GM19193 (cell line): ENCODE data around the gene OTUD3.

Source experiments
- POLR2A ChIP-seq: IDR thresholded peaks from 4 replicates; pipeline ENCODE4 v1.6.1; 2011; ENCODE audit not compliant: insufficient read depth, insufficient read length; ENCODE audit errors: extremely low read depth

The OTUD3 gene

GRCh38 chr1:19901653-19902052, 19.5 kb downstream of the OTUD3 start:
- TF ChIP-seq POLR2A: no peak

DNA sequence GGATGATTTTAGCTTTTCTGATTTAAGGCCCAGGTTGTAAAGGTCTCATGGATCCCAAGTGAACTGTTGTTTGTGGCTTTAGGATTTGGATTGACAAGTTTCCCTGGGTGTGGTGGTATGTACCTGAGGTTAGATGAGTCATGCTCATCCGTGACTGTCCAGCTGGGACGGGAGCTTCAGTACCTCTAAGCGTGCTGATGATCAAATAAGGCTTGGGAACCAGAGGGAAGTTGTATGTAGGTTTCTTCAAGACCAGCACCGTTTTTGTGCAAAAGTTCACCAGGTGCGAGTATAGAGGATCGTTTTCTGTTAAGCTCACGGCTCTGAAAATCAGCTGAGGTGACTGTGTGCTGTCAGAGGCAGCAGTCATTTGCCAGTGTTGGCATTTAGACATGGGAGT, 21.4 kb downstream of the OTUD3 start:
- TF ChIP-seq POLR2A: no peak

- TF ChIP-seq POLR2A: no peak
Measured at GRCh38 chr1:19907456-19907855, 25.3 kb downstream of the OTUD3 start.

DNA sequence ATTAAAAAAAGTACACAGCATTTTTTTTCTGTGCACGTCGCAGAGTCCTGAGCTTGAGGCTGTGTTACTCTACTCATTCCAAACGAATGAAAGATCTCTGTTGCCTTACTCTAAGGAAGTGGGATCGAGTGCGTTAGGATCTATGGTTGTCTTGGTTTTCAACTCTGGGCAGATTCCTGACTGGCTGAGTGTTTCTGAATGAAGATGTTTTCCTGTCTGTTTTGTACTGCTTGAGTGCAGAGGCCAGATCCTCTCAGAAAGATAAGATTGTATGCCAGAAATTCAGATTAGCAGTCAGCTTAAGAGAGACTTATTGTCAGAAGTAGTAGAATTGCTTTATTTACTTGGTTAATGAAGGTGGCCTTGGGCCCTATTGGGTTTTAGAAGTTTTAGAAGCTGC, 27.2 kb downstream of the OTUD3 start:
- TF ChIP-seq POLR2A: no peak

DNA sequence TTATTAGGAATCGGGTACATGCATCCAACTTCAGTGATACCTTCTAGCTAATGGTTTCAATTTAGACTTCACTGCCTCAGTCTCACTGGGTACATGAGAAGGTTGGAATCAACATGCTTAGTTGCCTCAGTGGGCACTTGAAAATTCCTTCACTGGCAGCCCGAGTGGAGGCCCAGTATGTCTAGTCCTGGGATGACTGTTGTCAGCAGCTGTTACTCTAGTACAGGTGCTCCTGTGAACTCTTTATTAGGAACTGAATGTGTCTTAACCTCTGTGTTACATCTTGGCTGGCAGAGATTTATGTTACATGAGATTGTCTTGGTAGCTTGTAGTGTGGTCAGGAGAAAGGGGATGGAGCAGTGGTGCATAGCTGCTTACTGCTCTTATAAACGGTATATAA, 27.8 kb downstream of the OTUD3 start:
- TF ChIP-seq POLR2A: no peak

DNA sequence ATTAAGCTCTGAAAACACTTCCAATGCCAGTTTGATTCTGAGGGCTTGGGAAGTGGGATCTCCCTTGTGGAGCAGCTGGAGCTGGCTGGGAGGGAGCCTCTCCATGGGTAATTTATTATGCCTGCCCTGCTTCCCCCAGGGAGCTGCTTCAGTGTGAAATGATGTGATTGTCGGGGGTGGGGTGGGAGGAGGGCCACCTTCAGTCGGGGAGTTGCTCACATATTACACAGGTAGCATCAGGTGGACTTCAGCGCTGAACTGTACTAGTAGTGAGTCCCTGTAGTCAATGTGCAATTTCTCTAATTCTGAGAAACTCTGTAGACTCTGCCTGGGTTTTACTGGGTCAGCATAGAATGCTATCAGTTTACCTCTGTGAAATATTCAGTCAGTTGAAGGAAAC, 28.5 kb downstream of the OTUD3 start:
- TF ChIP-seq POLR2A: no peak

DNA sequence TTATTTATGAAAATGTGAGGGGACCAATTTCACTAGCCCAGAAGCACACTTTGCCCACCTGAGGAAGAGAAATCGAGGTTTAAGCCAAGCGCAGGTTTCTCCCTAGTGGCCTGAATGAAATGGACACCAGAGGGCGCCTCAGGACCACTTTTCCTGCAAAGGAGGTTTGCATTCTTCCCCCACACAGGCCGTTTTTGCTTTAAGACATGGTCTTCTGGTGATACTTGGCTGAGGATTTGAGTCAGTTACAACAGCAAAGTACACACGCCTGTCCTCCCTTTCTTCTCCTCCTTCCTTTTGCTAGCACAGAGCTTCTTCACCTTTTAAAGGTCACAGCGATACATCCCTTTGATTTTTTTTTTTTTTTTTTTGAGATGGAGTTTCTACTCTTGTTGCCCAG, 35.9 kb downstream of the OTUD3 start:
- TF ChIP-seq POLR2A: no peak

DNA sequence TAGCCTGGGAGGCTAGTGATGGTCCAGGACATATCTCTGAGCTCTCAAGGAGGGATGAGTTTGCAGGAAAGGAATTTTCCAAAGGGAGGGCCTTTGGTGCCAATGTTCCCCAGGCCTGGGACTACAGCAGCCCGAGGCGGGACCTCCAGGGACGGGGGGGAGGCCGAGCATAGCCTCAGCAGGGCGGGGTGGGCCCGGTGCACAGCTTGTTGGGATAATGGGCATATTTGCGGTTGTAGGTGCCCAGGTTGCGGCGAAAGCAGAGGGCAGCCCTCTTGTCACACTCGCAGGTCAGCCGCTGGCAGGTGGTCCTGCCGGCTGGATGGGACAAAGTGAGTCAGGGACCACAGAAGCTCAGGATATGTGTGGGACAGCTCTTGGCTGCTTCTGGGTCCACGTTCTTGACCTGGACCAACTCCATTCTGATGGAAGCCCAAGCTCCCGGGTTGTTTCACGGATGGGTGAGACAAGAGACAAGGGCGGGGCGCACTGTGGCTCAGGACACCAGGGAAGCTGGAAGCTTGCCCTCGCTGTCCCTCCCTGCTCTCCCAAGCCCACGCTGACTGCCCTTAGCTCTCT, 38.0 kb downstream of the OTUD3 start:
- no peak for TF ChIP-seq POLR2A

DNA sequence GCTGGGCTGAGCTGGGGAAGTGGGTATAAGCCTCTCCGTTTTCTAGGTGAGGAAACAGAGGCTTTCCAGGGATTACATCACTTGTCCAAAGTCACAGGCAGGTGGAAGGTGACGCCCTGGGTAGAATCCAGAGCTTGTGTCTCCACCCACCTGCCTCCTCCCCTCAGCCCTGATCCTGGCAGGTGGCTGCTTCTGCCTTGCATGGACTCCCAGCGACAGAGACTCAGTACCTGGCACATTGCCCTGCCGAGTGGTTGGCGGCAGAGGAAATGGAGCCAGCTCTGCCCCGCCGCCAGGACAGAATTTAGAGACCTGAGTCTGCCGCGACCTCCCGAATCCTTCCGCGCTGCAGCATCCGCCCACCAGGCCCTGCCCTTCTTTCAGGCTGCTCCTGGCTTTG, 39.1 kb downstream of the OTUD3 start:
- TF ChIP-seq POLR2A: no peak

GRCh38 chr1:19922015-19922688, 40.0 kb downstream of the OTUD3 start:
- TF ChIP-seq POLR2A: no peak

- no peak for TF ChIP-seq POLR2A
Measured at GRCh38 chr1:19923137-19923952, 41.1 kb downstream of the OTUD3 start, which contains the start of gene PLA2G2E. PLA2G2E (minus strand) TSS chr1:19923617; CDS start chr1:19923559, 58 bp downstream.

GRCh38 chr1:19923953-19924346, 41.8 kb downstream of the OTUD3 start:
- no peak for TF ChIP-seq POLR2A

DNA sequence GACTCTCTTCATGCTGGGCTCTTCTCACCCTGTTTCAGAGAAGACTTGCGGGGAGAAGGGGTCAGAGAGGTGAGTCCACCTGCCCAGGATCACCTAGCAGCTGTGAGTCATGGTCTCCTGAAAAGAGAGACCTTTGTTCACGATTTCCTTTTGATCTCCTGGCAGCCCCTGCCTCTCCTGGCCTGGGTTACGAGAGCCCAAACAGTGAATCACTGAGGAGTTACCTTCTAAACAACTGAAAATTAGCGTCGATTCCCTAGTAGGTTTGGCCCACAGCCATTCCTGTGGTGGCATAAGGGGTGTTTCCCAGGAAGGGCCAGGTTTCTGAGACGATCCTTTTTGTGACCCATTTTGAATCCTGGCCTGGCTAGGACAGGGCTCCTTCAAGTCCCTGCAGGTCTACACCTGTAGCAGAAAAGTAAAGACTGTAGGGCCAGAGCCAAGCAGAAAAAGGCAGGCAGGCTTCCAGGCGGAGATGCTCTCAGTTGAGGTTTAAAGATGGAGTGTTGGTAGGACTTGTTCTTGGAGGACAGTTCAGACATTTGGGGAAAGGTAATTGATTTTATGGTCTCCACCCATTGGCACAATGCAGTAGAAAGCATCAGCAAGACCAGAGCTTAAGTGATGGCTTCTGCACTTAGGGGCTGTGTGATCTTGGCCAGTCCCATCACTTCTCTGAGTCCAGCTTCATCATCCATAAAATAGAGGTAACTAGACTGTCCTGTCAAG, 43.3 kb downstream of the OTUD3 start:
- TF ChIP-seq POLR2A: no peak

DNA sequence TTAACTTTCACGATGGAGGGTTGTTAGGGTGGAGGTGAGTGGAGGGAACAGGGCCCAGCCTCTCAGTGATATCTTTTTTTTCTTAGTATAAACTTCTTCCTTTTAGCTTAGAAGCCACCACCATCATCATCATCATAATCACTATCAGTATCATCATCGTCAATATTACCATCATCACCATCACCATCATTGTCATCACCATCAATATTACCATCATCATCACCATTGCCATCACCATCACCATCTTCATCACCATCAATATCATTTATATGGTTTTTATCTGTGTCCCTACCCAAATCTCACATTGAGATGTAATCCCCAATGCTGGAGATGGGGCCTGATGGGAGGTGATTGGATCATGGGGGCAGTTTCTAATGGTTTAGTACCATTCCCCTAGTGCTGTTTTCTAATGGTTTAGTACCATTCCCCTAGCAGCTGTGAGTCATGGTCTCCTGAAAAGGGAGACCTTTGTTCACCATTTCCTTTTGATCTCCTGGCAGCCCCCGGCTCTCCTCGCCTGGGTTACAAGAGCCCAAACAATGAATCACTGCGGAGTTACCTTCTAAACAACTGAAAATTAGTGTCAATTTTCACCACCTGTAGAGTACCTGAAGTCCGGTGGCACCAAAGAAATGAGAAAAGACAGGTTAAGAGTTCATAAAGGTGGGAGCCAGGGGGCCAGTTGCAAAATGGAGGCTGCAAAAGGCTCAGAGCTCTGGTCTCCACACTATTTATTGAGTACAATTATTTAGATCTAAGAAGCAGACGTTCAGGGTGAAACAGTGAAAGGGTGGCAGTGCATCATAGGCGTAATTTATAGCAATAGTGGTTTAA, 44.3 kb downstream of the OTUD3 start:
- TF ChIP-seq POLR2A: no peak
